HG03060 (cell line): Measurements from ENCODE around the gene PTPRN2.

ENCODE experiments used
- ATAC-seq: cut with Tn5 transposase; IDR thresholded peaks from one replicate; pipeline ENCODE4 v1.9.1; 2021; ENCODE audit warnings: low read depth, moderate number of reproducible peaks; ENCODE audit not compliant: unreplicated experiment

Gene PTPRN2

DNA sequence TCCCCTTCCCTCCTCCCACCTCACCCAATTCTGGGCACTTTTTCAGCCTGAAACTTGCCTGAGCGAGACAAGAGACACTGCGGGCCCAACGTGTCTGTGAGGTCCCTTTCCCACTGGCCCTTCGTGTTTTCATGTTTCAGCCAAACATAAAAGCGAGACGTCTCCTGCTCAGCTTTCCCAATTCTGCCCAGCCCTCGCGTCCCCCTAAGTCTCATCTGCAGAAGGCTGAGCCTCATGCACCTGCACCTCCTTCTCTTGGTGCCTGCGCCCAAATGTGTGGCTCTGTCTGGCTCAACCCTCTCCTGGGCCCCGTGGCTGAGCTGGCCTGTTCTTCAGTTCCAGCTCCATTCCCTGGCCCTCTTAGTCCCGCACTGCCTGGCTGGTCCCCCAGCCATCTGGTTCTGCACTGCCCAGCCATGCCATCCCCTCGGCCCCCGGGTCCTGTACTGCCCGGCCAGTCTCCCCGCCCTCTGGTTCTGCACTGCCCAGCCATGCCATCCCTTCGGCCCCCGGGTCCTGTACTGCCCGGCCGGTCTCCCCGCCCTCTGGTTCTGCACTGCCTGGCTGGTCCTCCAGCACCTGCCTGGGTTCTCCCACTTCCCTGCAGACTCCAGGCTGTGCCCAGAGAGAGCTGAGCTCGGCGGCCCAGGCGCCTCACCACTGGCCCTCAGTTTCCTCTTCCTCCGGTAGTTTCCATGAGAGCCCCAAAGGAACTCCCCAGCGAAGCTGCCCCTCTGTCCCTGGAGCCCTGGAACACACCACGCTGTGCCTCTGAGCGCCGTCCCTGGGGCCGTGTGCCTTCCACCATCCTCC lies 1026.7 kb downstream of the PTPRN2 start:
- ATAC-seq: no peak

- ATAC-seq: no peak
Observed at GRCh38 chr7:157560258-157560654, 1027.4 kb downstream of the PTPRN2 start.

DNA sequence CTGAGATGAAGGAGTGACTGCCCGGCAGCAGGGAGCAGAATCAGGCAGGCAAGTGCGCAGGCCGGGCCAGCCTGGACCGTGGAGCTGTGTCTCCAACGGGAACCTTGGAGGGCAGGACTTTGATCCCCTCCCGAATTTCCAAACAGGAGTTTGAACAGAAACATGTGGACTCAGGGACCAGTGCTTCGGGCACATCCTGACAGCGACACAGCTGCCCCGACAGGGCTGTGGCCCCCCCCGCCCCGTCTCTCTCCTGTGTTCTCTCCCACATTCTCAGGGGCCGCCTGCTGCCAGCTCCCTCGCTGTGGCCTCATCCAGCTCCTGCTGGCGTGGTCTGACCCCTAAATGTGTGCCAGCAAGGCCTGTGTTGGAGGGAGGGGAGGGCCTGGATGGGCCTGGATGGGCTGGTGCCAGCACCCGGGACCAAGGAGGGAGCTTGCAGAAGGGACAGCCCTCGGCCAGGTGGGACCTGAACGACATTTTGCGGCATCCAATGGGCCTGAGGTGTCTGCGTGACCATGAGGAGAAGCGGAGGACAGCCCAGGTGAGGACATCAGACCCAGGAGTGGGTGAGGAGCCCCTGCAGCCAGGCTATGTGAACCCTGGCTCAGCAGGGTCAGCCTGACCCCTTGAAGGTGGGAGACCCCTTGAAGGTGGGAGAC lies 1027.9 kb downstream of the PTPRN2 start:
- ATAC-seq: no peak

GRCh38 chr7:157558875-157559595 lies 1028.6 kb downstream of the PTPRN2 start:
- ATAC-seq: no peak

DNA sequence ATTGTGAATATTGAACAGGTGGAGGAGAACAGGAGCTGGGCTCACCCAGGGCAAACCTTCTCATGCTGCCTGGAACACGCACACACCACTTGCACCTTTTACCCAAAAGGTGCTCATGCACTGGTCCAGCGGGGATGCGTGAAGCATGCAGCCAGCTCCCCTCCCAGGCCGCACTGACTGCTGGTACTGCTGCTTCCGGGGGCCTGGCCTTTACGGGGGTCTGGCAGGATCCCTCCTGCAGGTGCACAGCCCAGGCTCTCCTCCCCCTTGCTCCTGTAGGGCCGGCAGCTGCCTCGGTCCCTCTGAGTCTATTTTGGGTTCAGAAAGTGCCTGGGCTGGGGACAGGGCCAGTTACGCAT lies 1029.1 kb downstream of the PTPRN2 start:
- ATAC-seq: no peak

DNA sequence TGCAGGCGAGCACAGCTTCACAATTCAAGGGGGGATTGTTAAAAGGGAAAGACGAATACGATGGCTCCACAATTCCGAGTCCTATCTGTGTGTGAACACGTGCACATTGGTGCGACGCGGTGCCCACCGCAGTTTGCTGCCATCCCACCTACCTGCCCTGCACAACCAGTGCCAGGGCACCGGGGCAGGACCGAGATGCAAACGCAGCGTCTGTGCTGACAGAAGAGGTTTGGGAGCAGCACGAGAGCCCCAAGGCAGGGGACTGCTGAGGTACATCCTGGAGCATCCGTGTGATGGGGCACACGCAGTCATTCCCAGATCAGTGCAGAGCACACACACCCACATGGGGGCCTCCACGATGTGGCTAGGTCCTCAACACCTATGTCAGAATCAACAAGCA lies 1029.6 kb downstream of the PTPRN2 start:
- ATAC-seq: no peak

GRCh38 chr7:157557263-157557662 lies 1030.4 kb downstream of the PTPRN2 start:
- no peak for ATAC-seq

GRCh38 chr7:157556642-157556944 lies 1031.0 kb downstream of the PTPRN2 start:
- no peak for ATAC-seq

DNA sequence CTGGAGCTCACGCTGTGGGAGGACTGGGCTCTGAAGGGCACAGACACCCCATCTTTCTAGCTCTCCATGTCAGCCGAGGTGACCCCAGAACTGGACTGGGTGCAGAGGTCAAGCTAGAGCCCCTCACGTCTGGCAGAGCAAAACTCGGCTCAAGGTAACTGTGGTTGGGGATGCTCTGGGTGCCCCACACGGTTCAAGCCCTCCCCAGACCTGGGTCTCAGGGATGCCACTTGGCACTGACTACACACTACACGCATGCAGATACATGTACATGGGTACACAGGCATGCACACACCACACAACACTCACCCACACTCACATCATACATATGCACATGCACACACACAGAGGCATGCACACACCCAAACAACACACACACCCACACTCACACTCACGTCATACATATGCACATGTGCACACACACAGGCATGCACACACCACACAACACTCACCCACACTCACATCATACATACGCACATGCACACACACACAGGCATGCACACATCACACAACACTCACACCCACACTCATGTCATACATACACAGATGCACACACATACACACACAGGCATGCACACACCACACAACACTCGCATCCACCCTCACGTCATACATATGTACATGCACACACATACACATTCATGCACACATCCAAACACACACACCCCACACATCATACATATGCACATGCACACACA lies 1031.5 kb downstream of the PTPRN2 start:
- no peak for ATAC-seq

- no peak for ATAC-seq
Observed at GRCh38 chr7:157555313-157555712, 1032.3 kb downstream of the PTPRN2 start.

DNA sequence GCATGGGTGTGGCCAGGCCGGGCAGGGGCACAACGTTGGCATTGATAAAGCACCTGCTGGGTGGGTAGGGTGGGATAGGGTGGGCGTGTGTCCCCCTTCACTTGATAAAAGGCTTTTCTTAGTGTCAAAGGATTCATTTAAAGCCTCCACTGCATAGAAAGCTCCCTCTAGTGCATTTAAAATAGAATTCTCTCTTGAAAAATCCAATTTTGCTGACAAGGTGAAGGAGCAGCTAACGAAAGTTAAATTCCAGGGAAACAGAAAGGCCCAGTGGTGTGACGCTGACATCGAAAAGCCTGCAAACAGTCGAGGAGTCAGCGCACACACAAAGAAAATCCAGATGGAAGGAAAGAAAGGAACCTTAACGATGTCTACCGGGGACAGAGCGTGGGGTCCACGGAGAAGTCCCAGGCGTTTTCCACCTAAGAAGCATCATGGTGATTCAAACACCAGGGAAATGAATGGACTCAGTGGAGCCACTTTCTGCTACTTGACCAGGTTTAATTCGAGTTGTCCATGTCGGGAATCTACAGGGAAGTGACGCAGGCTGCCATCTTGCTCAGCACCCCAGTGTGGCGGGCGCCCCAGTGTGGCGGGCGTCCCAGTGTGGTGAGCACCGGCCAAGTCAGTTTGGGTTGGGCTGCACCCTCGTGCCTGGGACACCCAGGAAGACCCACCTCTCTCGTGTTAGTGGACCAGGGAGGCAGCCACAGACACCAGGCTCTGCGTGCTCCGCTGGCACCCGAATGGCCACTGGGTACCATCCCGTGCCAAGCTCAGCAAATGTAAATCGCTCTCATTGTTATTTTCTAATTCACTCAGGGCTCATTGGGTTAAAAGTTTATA lies 1033.0 kb downstream of the PTPRN2 start:
- no peak for ATAC-seq

GRCh38 chr7:157553256-157553655 lies 1034.4 kb downstream of the PTPRN2 start:
- no peak for ATAC-seq

DNA sequence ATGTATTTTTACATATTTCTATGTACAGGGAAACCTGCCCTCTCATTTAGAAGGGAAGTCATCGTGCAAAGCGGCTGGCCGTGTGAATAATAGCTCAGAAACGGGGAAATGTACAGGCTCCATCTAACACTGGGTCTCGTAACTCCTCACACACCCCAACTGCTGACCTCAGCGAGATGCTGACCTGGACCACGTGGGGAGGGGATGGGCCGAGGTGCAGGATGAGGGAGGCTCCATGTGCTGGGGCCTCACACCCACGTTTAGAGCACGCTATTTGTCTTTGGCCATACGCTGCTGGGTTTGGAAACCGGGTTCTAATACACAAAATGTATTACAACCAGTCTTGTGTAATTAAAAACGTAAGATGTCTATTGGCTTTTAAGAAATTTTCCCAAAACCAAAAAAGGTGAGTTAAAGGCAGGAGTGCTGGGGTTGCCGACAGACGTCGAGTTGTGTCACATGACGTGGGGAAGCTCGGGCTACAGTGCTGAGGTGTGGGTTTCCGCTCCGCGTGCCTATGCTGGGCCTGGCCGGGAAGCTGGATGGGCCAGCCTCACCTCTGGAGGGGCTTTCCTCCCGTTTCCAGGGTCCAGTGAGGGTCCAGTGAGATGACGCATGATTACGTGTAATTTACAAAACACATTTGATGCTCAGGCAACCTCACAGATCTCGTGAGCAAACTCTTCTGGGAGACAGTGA lies 1035.2 kb downstream of the PTPRN2 start:
- ATAC-seq: no peak

DNA sequence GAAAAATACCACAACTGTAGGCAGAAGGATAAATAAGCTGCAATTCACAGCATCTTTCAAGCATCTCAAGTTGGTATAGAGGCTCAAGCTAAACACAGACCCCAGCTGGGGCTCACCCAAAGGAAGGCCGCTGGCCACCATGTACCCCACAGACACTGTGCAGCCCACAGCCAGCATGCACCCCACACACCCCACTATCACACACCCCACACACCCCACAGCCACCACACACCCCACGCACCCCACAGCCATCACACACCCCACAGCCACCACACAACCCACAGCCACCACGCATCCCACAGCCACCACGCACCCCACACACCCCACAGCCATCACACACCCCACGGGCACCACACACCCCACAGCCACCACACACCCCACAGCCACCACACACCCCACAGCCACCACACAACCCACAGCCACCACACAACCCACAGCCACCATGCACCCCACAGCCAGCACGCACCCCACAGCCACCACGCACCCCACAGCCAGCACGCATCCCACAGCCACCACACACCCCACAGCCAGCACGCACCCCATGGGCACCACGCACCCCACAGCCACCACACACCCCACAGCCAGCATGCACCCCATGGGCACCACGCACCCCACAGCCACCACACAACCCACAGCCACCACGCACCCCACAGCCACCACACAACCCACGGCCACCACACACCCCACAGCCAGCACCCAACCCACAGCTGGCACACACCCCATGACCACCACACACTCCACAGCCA lies 1036.1 kb downstream of the PTPRN2 start:
- no peak for ATAC-seq

DNA sequence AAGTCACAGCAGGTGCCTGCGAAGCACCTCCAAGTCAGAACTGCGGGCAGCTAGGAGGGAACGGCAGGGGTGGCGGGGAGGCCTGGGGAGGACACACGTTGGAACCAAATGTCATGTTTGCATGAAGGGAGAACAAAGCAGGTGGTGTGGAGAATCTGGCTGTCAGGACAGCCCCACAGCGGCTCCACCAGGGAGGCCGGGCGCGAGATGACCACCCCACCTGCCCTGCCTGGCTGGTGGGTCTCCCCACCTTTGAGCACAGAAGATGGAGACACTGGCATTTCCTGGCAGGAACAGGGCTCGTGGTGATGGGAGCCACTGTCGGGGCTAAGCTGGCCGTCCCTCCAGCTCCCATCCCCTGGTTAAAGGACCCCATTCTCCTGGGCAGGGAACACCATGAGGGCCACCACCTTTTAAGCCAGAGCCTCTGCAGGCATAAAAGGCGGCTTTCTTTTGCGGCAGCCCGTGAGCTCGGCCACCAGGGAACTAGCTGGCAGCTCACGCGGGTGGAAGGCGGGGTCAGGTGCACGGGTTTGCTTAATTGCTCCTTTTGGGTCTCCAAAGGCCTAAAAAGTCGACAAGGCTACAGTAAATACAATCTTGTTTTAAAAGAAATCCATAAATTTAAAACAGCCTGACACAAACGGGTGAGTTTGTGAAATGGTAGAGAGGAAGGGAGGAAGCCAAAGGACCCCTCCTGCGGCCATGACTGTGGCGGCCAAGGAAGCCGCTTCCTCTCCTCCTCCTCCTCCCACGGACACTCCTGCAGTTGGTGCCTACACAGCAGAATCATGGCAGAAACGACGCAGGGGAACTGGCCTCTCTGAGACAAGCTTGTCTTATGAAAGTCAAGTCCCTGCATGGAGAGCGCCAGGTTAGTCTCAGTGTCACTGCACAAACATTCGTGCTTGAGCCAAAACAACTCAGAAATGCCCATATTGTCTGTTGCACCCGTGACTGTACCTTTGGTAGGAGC lies 1037.0 kb downstream of the PTPRN2 start:
- no peak for ATAC-seq

DNA sequence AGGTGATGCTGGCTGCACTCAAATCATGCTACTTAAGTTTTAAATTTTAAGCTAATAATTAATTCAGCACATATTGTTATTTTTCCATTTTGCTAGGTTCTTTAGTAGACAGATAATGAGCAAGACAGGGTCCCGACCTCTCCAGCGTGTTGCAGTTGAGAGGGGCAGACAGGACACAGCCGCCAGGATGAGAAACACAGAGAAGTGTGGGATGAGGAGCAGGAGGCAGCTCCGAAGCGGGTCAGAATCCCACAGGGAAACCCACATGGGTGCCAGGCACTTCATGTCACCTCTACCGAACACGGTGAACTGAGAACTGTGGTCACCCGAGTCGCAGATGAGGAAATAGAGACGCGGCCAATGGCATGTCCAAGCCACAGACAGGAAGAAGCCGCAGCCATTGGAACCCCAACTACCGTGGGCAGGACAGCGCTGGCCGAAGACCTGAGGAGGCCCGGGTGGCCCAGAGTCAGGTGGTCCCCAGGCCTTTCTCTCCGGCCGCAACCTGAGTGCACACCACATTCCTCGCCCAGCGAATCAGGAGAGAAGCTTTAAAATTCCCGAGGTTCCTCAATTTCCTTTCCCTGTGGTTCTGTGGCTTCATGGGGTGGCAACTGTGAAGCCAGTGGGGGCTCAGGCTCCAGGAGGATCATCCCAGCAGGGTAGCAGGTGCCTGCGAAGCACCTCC lies 1037.9 kb downstream of the PTPRN2 start:
- no peak for ATAC-seq

GRCh38 chr7:157548691-157549303 lies 1038.8 kb downstream of the PTPRN2 start:
- no peak for ATAC-seq
